ENCODE measurements around the gene LAMB3. TPM values are rescaled to one million over a fixed set of nuclear protein-coding genes. Genes with fewer than 3 reads are reported as not detected.

The LAMB3 gene
- polyA plus RNA-seq, 10 donors, result 0.16 to 5.7 (median 0.80) TPM

- DNase-seq, result no peak
These were observed 10.7 kb upstream of the LAMB3 start for GRCh38 chr1:209662879-209663327.

GRCh38 chr1:209661071-209661470 is 8.8 kb upstream of the LAMB3 start:
- DNase-seq, result no peak

- peak in 1 of 3 donors; percentile 23 for DNase-seq
These were observed 7.7 kb upstream of the LAMB3 start for GRCh38 chr1:209659909-209660308.

- no peak for DNase-seq
These were observed 5.7 kb upstream of the LAMB3 start for GRCh38 chr1:209657918-209658317.

- DNase-seq, result no peak
These were observed 5.1 kb upstream of the LAMB3 start for GRCh38 chr1:209657140-209657879.

- DNase-seq, result no peak
These were observed 3.4 kb upstream of the LAMB3 start for GRCh38 chr1:209655411-209656231.

GRCh38 chr1:209653915-209654351 is 1.7 kb upstream of the LAMB3 start:
- DNase-seq, result no peak

GRCh38 chr1:209652873-209653401 is 712 bp upstream of the LAMB3 start:
- DNase-seq, result peak in 2 of 3 donors; percentile 44 to 66

GRCh38 chr1:209651138-209651587 is 1.1 kb downstream of the LAMB3 start:
- DNase-seq, result no peak

GRCh38 chr1:209650454-209650853 is 1.8 kb downstream of the LAMB3 start:
- DNase-seq, result no peak

- peak in 2 of 3 donors; percentile 45 to 67 for DNase-seq
These were observed 3.1 kb downstream of the LAMB3 start for GRCh38 chr1:209648931-209649776.

GRCh38 chr1:209648346-209648745 is 3.9 kb downstream of the LAMB3 start:
- DNase-seq, result no peak

GRCh38 chr1:209647156-209647555 is 5.1 kb downstream of the LAMB3 start:
- DNase-seq, result no peak

- DNase-seq, result peak in 1 of 3 donors; percentile 19
These were observed 5.7 kb downstream of the LAMB3 start for GRCh38 chr1:209646558-209646957.

GRCh38 chr1:209645574-209646452 is 6.4 kb downstream of the LAMB3 start:
- peak in 1 of 3 donors; percentile 60 for DNase-seq

- peak; percentile 69 to 84 (median 70) for DNase-seq
These were observed 8.8 kb downstream of the LAMB3 start for GRCh38 chr1:209643285-209644020.

GRCh38 chr1:209642816-209643215 is 9.4 kb downstream of the LAMB3 start:
- no peak for DNase-seq

- peak; percentile 68 to 89 (median 79) for DNase-seq
These were observed 10.4 kb downstream of the LAMB3 start for GRCh38 chr1:209641832-209642172.

- no peak for DNase-seq
These were observed 16.4 kb downstream of the LAMB3 start for GRCh38 chr1:209635850-209636249.
